Measurements from ENCODE around the gene CDH4.
A peak's percentile ranks its signal among the peaks of the same experiment; 100 is the strongest.

CDH4 gene

GRCh38 chr20:61950641-61951071 lies 698.6 kb downstream of the CDH4 start:
- H3K27ac ChIP-seq (ENCODE audit: low read length), result no peak overlapping the region
- no peaks in the 10 kb centered on the region for H3K36me3 ChIP-seq (ENCODE audit: insufficient read depth, low read length)
- no peak overlapping the region for H2AFZ ChIP-seq (ENCODE audit: low read depth, low read length)
- no peaks in the 10 kb centered on the region for H3K27me3 ChIP-seq (ENCODE audit: insufficient read depth, low read length, poor library complexity)
- DNase-seq (no peak), ATAC-seq (ENCODE audit: insufficient read depth, low read depth) (no peak)
- no peaks in the 10 kb centered on the region for H3K9me3 ChIP-seq (ENCODE audit: insufficient read depth, low read length, severe bottlenecking)
- peaks cover 24% of the 10 kb centered on the region for H4K20me1 ChIP-seq (ENCODE audit: insufficient read depth, low read length)
- H3K4me1 ChIP-seq (ENCODE audit: insufficient read depth, low read length), result no peaks in the 10 kb centered on the region
- TF ChIP-seq CTCF (IDR thresholded peaks at IDR 0.05; ENCODE audit: borderline replicate concordance, extremely low read depth, low read length, poor library complexity, severe bottlenecking) (no peak), EZH2 (IDR thresholded peaks at IDR 0.05; ENCODE audit: borderline replicate concordance, low read depth, low read length, severe bottlenecking) (no peak)
- H3K4me3 ChIP-seq (ENCODE audit: low read depth in 1 of 2, low read length in 2 of 2), result no peak overlapping the region
- no peaks in the 10 kb centered on the region for H3K79me2 ChIP-seq (ENCODE audit: insufficient read depth, low read length)
- no peak overlapping the region for H3K9ac ChIP-seq (ENCODE audit: low read depth, low read length)
- no peak overlapping the region for H3K4me2 ChIP-seq (ENCODE audit: insufficient read depth, low read length)

GRCh38 chr20:61951695-61952533 lies 699.9 kb downstream of the CDH4 start:
- Histone ChIP-seq H3K79me2 (ENCODE audit: insufficient read depth, low read length) (no peaks in the 10 kb centered on the region), H3K4me3 (ENCODE audit: low read depth in 1 of 2, low read length in 2 of 2) (no peak overlapping the region), H4K20me1 (ENCODE audit: insufficient read depth, low read length) (peaks cover 24% of the 10 kb centered on the region), H3K4me1 (ENCODE audit: insufficient read depth, low read length) (no peaks in the 10 kb centered on the region), H3K36me3 (ENCODE audit: insufficient read depth, low read length) (no peaks in the 10 kb centered on the region), H3K27me3 (ENCODE audit: insufficient read depth, low read length, poor library complexity) (no peaks in the 10 kb centered on the region), H3K9ac (ENCODE audit: low read depth, low read length) (no peak overlapping the region), H3K27ac (ENCODE audit: low read length) (no peak overlapping the region), H3K9me3 (ENCODE audit: insufficient read depth, low read length, severe bottlenecking) (no peaks in the 10 kb centered on the region), H2AFZ (ENCODE audit: low read depth, low read length) (no peak overlapping the region), H3K4me2 (ENCODE audit: insufficient read depth, low read length) (no peak overlapping the region)
- DNase-seq (peak; percentile 70), ATAC-seq (ENCODE audit: insufficient read depth, low read depth) (peak; percentile 94)
- TF ChIP-seq EZH2 (IDR thresholded peaks at IDR 0.05; ENCODE audit: borderline replicate concordance, low read depth, low read length, severe bottlenecking) (no peak), CTCF (IDR thresholded peaks at IDR 0.05; ENCODE audit: borderline replicate concordance, extremely low read depth, low read length, poor library complexity, severe bottlenecking) (no peak)

- no peak overlapping the region for H3K9ac ChIP-seq (ENCODE audit: low read depth, low read length)
- TF ChIP-seq EZH2 (IDR thresholded peaks at IDR 0.05; ENCODE audit: borderline replicate concordance, low read depth, low read length, severe bottlenecking), result no peak
- peak; percentile 10 for TF ChIP-seq CTCF (IDR thresholded peaks at IDR 0.05; ENCODE audit: borderline replicate concordance, extremely low read depth, low read length, poor library complexity, severe bottlenecking)
Measured at GRCh38 chr20:61953037-61954021, 701.3 kb downstream of the CDH4 start.

More at GRCh38 chr20:61953037-61954021, 701.3 kb downstream of the CDH4 start:
- no peaks in the 10 kb centered on the region for H3K79me2 ChIP-seq (ENCODE audit: insufficient read depth, low read length)
- no peaks in the 10 kb centered on the region for H3K36me3 ChIP-seq (ENCODE audit: insufficient read depth, low read length)
- H2AFZ ChIP-seq (ENCODE audit: low read depth, low read length), result no peak overlapping the region
- no peak for ATAC-seq (ENCODE audit: insufficient read depth, low read depth)
- H3K4me3 ChIP-seq (ENCODE audit: low read depth in 1 of 2, low read length in 2 of 2), result no peak overlapping the region
- no peak for DNase-seq
- no peaks in the 10 kb centered on the region for H3K9me3 ChIP-seq (ENCODE audit: insufficient read depth, low read length, severe bottlenecking)
- H3K4me1 ChIP-seq (ENCODE audit: insufficient read depth, low read length), result no peaks in the 10 kb centered on the region
- no peaks in the 10 kb centered on the region for H3K27me3 ChIP-seq (ENCODE audit: insufficient read depth, low read length, poor library complexity)
- no peak overlapping the region for H3K27ac ChIP-seq (ENCODE audit: low read length)
- H3K4me2 ChIP-seq (ENCODE audit: insufficient read depth, low read length), result no peak overlapping the region
- peaks cover 24% of the 10 kb centered on the region for H4K20me1 ChIP-seq (ENCODE audit: insufficient read depth, low read length)
